Liver (tissue), 9 donors: ENCODE measurements around the gene GRAMD1C. TPM values are rescaled to one million over a fixed set of nuclear protein-coding genes. Genes with fewer than 3 reads are reported as not detected.
A peak's percentile ranks its signal among the peaks of the same experiment; 100 is the strongest.
"Not testable (repeated sequence)": the region's sequence is repeated elsewhere in the genome, so short reads cannot be mapped to it uniquely, and the experiment has no call there.

Source experiments
- DNase-seq: peaks from one replicate; pipeline ENCODE4 v3.0.0-alpha.2; 2017; ENCODE audit warnings: low spot score
- H3K27ac ChIP-seq, 2 donors: one replicate each; pipeline ENCODE4 v1.7.0; 2013; ENCODE audit warnings: inconsistent platforms in 2 of 2, low read length in 2 of 2, control low read depth in 1 of 2, low read depth in 1 of 2, mild to moderate bottlenecking in 1 of 2
- H3K27me3 ChIP-seq, 4 donors: one replicate each; pipeline versions ENCODE4 v1.6.1 to v1.7.0; 2013; ENCODE audit warnings: low read length in 3 of 4, inconsistent platforms in 1 of 4, mild to moderate bottlenecking in 1 of 4, moderate library complexity in 1 of 4; ENCODE audit not compliant: control insufficient read depth in 4 of 4, insufficient read depth in 4 of 4
- H3K36me3 ChIP-seq, 4 donors: one replicate each; pipeline versions ENCODE4 v1.6.1 to v1.7.0; 2013; ENCODE audit warnings: low read length in 3 of 4, mild to moderate bottlenecking in 3 of 4, low read depth in 1 of 4, moderate library complexity in 1 of 4; ENCODE audit not compliant: control insufficient read depth in 4 of 4, insufficient read depth in 3 of 4
- H3K4me1 ChIP-seq, 4 donors: one replicate each; pipeline versions ENCODE4 v1.6.1 to v1.7.0; 2013; ENCODE audit warnings: low read length in 3 of 4, mild to moderate bottlenecking in 3 of 4, moderate library complexity in 1 of 4; ENCODE audit not compliant: control insufficient read depth in 4 of 4, insufficient read depth in 4 of 4
- H3K4me3 ChIP-seq, 3 donors: one replicate each; pipeline versions ENCODE4 v1.6.1 to v1.7.0; 2013; ENCODE audit warnings: low read length in 3 of 3, control low read depth in 1 of 3, low read depth in 1 of 3, mild to moderate bottlenecking in 1 of 3
- H3K9ac ChIP-seq, 2 donors: one replicate each; pipeline ENCODE4 v1.7.0; 2013; ENCODE audit warnings: low read length in 2 of 2, mild to moderate bottlenecking in 2 of 2, moderate library complexity in 2 of 2, control low read depth in 1 of 2, low read depth in 1 of 2
- H3K9me3 ChIP-seq, 4 donors: one replicate each; pipeline versions ENCODE4 v1.6.1 to v1.7.0; 2013; ENCODE audit warnings: low read length in 3 of 4; ENCODE audit not compliant: control insufficient read depth in 4 of 4
- ATF3 ChIP-seq: IDR thresholded peaks from 2 replicates; pipeline ENCODE4 v1.6.1; 2016; ENCODE audit warnings: antibody characterized with exemption
- CTCF ChIP-seq: fragments of 150-350 bp; IDR thresholded peaks from 2 replicates; pipeline ENCODE4 v1.5.1; 2017; ENCODE audit warnings: improper control_type of control experiment, low read depth, low read length; ENCODE audit not compliant: missing input control
- EGR1 ChIP-seq, 2 donors: IDR thresholded peaks; 2 replicates each; pipeline ENCODE4 v1.6.1; 2016 to 2018; ENCODE audit warnings: antibody characterized with exemption in 2 of 2, low read depth in 2 of 2
- FOXA1 ChIP-seq: IDR thresholded peaks from 2 replicates; pipeline ENCODE4 v1.6.1; 2016; ENCODE audit warnings: antibody characterized with exemption
- FOXA2 ChIP-seq: IDR thresholded peaks from 2 replicates; pipeline ENCODE4 v1.6.1; 2016; ENCODE audit warnings: antibody characterized with exemption
- GABPA ChIP-seq, 2 donors: IDR thresholded peaks in 1 of 2; conservative IDR thresholded peaks in 1 of 2; 2 replicates each; pipeline ENCODE4 v1.6.1; 2016; ENCODE audit warnings: antibody characterized with exemption in 2 of 2, mild to moderate bottlenecking in 1 of 2, moderate library complexity in 1 of 2
- HNF4A ChIP-seq, 2 donors: conservative IDR thresholded peaks; 2 replicates each; pipeline ENCODE4 v1.6.1; 2016; ENCODE audit warnings: antibody characterized with exemption in 2 of 2, mild to moderate bottlenecking in 2 of 2
- HNF4G ChIP-seq: IDR thresholded peaks from 2 replicates; pipeline ENCODE4 v1.6.1; 2016; ENCODE audit warnings: antibody characterized with exemption
- JUND ChIP-seq, 2 donors: IDR thresholded peaks; 2 replicates each; pipeline ENCODE4 v1.6.1; 2016; ENCODE audit warnings: antibody characterized with exemption in 2 of 2
- MAX ChIP-seq: IDR thresholded peaks from 2 replicates; pipeline ENCODE4 v1.6.1; 2016; ENCODE audit warnings: antibody characterized with exemption
- NR2F2 ChIP-seq: IDR thresholded peaks from 2 replicates; pipeline ENCODE4 v1.6.1; 2016; ENCODE audit warnings: antibody characterized with exemption
- RAD21 ChIP-seq, 2 donors: IDR thresholded peaks; 2 replicates each; pipeline ENCODE4 v1.6.1; 2016; ENCODE audit warnings: antibody characterized with exemption in 2 of 2, mild to moderate bottlenecking in 2 of 2
- REST ChIP-seq: IDR thresholded peaks from 2 replicates; pipeline ENCODE4 v1.6.1; 2016; ENCODE audit warnings: antibody characterized with exemption, mild to moderate bottlenecking
- RXRA ChIP-seq, 2 donors: IDR thresholded peaks; 2 replicates each; pipeline ENCODE4 v1.6.1; 2017 to 2018; ENCODE audit warnings: antibody characterized with exemption in 2 of 2, mild to moderate bottlenecking in 1 of 2
- SP1 ChIP-seq: IDR thresholded peaks from 2 replicates; pipeline ENCODE4 v1.6.1; 2018; ENCODE audit warnings: antibody characterized with exemption, mild to moderate bottlenecking
- TAF1 ChIP-seq: conservative IDR thresholded peaks from 2 replicates; pipeline ENCODE4 v1.6.1; 2016; ENCODE audit warnings: antibody characterized with exemption, mild to moderate bottlenecking
- YY1 ChIP-seq: IDR thresholded peaks from 2 replicates; pipeline ENCODE4 v1.6.1; 2016; ENCODE audit warnings: antibody characterized with exemption, mild to moderate bottlenecking
- ZBTB33 ChIP-seq: IDR thresholded peaks from 2 replicates; pipeline ENCODE4 v1.6.1; 2016; ENCODE audit warnings: antibody characterized with exemption
- WGBS: extraction: QIAGEN DNeasy Blood & Tissue Kit; methylation state at CpG from one replicate; pipeline ENCODE4 v1.1.7; 2013; 5-methylcytosine and 5-hydroxymethylcytosine counted together
- polyA plus RNA-seq, 2 donors: library from polyadenylated mRNA; stranded (reverse) in 1 of 2; unstranded in 1 of 2; fragments of 200-250 nt in 1 of 2; fragments of >200 nt in 1 of 2; fragmentation: Nextera tagmentation in 1 of 2; extraction: Ambion mirVana in 1 of 2; gene quantifications; one replicate each; pipeline versions ENCODE4 v1.2.1 to v1.2.3, GENCODE V29; 2013 to 2015
- total RNA-seq, 2 donors: library from RNA; depleted of rRNA; stranded (reverse); fragments of >200 nt; gene quantifications; one replicate each; pipeline ENCODE4 v1.2.3, GENCODE V29; 2014
- donor health status: healthy.
- donor health status: healthy.
- donor health status: healthy.
- donor health status: healthy.
- donor health status: healthy.

Gene GRAMD1C
- total and polyA plus RNA-seq, 4 donors = 2.3 to 17.0 (median 6.2) TPM

GRCh38 chr3:113847664-113848461 lies 9.3 kb downstream of the GRAMD1C start:
- TF ChIP-seq FOXA2 = no peak
- TF ChIP-seq REST = no peak
- no peak for TF ChIP-seq RAD21 (IDR thresholded peaks at IDR 0.05)
- TF ChIP-seq ATF3 = peak; percentile 52
- TF ChIP-seq JUND (IDR thresholded peaks at IDR 0.05) = no peak
- no peak for TF ChIP-seq FOXA1
- peak in 1 of 2 donors; percentile 7 for TF ChIP-seq HNF4A (conservative IDR thresholded peaks at IDR 0.05)
- TF ChIP-seq YY1 = no peak
- TF ChIP-seq GABPA (IDR thresholded peaks at IDR 0.05 in 1 of 2, conservative IDR thresholded peaks at IDR 0.05 in 1 of 2) = no peak
- TF ChIP-seq MAX = no peak
- no peak for TF ChIP-seq CTCF
- TF ChIP-seq ZBTB33 = no peak
- TF ChIP-seq NR2F2 = no peak
- no peak for TF ChIP-seq TAF1
- peak in 1 of 2 donors; percentile 6 for TF ChIP-seq RXRA (IDR thresholded peaks at IDR 0.05)
- no peak for TF ChIP-seq EGR1 (IDR thresholded peaks at IDR 0.05; ENCODE audit: low read depth in 2 of 2)
- TF ChIP-seq SP1 = no peak
- TF ChIP-seq HNF4G = no peak
- Histone ChIP-seq H3K9me3 (no peaks in the 10 kb centered on the region), H3K9ac (no peak overlapping the region), H3K27me3 (no peaks in the 10 kb centered on the region), H3K36me3 (no peaks in the 10 kb centered on the region), H3K27ac (peak overlapping the region in 1 of 2 donors; percentile 20), H3K4me1 (peaks cover 0 to 15% (median 12%) of the 10 kb centered on the region in 4 donors), H3K4me3 (no peak overlapping the region)
- WGBS = 80% methylated on average over 2 of the region's 2 CpGs
- DNase-seq = no peak

GRCh38 chr3:113849071-113849470 lies 10.5 kb downstream of the GRAMD1C start:
- DNase-seq, H3K4me3 ChIP-seq, H3K27ac ChIP-seq, H3K27me3 ChIP-seq, H3K36me3 ChIP-seq, H3K9ac ChIP-seq, H3K9me3 ChIP-seq: not testable (repeated sequence)
- peaks cover 0 to 15% (median 12%) of the 10 kb centered on the region in 4 donors for H3K4me1 ChIP-seq
- 77% methylated on average over 3 of the region's 3 CpGs for WGBS

- H3K27me3 ChIP-seq, H3K4me3 ChIP-seq, DNase-seq, H3K9ac ChIP-seq, H3K9me3 ChIP-seq, H3K27ac ChIP-seq, H3K36me3 ChIP-seq: not testable (repeated sequence)
- WGBS = 93% methylated on average over 22 of the region's 22 CpGs
- peaks cover 0 to 14% (median 12%) of the 10 kb centered on the region in 4 donors for H3K4me1 ChIP-seq
Measured at GRCh38 chr3:113849841-113850240, 11.3 kb downstream of the GRAMD1C start.
